Caco-2 (cell line): ENCODE measurements around the gene FBXW4. TPM values are rescaled to one million over a fixed set of nuclear protein-coding genes. Genes with fewer than 3 reads are reported as not detected.

Experiments used
- BruUV-seq: library from RNA; stranded (reverse); fragments of 400-500 nt; replicated peaks from 2 replicates; lab custom pipeline; 2021; lab: Mats Ljungman, UMichigan
- CTCF ChIA-PET: fragments of 300-600 bp; sonication (Branson Sonifier 250); formaldehyde crosslinking; loops from one replicate; lab custom pipeline; 2022; ENCODE audit warnings: antibody characterized with exemption; lab: Charles Lee
- POLR2A ChIA-PET: fragments of 300-600 bp; sonication (Branson Sonifier 250); formaldehyde crosslinking; loops from one replicate; lab custom pipeline; 2022; ENCODE audit warnings: antibody characterized with exemption; lab: Charles Lee
- DNase-seq, 2 experiments: peaks; one replicate each; pipeline versions ENCODE4 v3.0.0 to v3.0.0-alpha.2; 2020 to 2022
- H3K27me3 ChIP-seq: replicated peaks from 2 replicates; pipeline ENCODE4 v1.6.0; 2011; ENCODE audit warnings: low read length; ENCODE audit not compliant: control insufficient read depth, insufficient read depth
- H3K36me3 ChIP-seq: 2 replicates; pipeline ENCODE4 v1.5.1; 2011; ENCODE audit warnings: low read length; ENCODE audit not compliant: control insufficient read depth, insufficient read depth
- H3K4me1 ChIP-seq: fragments of 250-450 bp; sonication (Bioruptor Pico); 2 replicates; pipeline ENCODE4 v1.5.1; 2020; ENCODE audit warnings: mild to moderate bottlenecking
- H3K4me3 ChIP-seq: 2 replicates; pipeline ENCODE4 v1.5.1; 2011; ENCODE audit warnings: low read depth, mild to moderate bottlenecking, control low read depth, low read length
- H3K9me3 ChIP-seq: fragments of 250-450 bp; sonication (Bioruptor Pico); 2 replicates; pipeline ENCODE4 v1.5.1; 2020; ENCODE audit warnings: mild to moderate bottlenecking, moderate library complexity
- H3K27ac Mint-ChIP-seq: one replicate; pipeline ENCODE4 v1.8.0; 2022; ENCODE audit warnings: mixed read lengths; ENCODE audit not compliant: unreplicated experiment
- H3K27me3 Mint-ChIP-seq: one replicate; pipeline ENCODE4 v1.8.0; 2022; ENCODE audit warnings: mixed read lengths; ENCODE audit not compliant: insufficient read depth, unreplicated experiment
- H3K36me3 Mint-ChIP-seq: one replicate; pipeline ENCODE4 v1.8.0; 2022; ENCODE audit warnings: mild to moderate bottlenecking, mixed read lengths; ENCODE audit not compliant: insufficient read depth, unreplicated experiment
- H3K4me1 Mint-ChIP-seq: one replicate; pipeline ENCODE4 v1.8.0; 2022; ENCODE audit warnings: low read depth, mixed read lengths; ENCODE audit not compliant: unreplicated experiment
- H3K4me3 Mint-ChIP-seq: one replicate; pipeline ENCODE4 v1.8.0; 2022; ENCODE audit warnings: mild to moderate bottlenecking, moderate library complexity, mixed read lengths; ENCODE audit not compliant: unreplicated experiment
- H3K9me3 Mint-ChIP-seq: one replicate; pipeline ENCODE4 v1.8.0; 2022; ENCODE audit warnings: mixed read lengths; ENCODE audit not compliant: unreplicated experiment
- CTCF ChIP-seq, 2 experiments: fragments of 200-600 bp in 1 of 2; IDR thresholded peaks; 1 replicate in 1 of 2; 2 replicates in 1 of 2; pipeline versions ENCODE4 v1.5.1 to v1.8.0; 2011 to 2022; ENCODE audit warnings: antibody characterized with exemption in 1 of 2, control low read depth in 1 of 2, inconsistent platforms in 1 of 2, low read depth in 1 of 2, low read length in 1 of 2, mild to moderate bottlenecking in 1 of 2, moderate library complexity in 1 of 2; ENCODE audit not compliant: insufficient read depth in 1 of 2, severe bottlenecking in 1 of 2, unreplicated experiment in 1 of 2
- intact Hi-C: fragments of 100-400 bp; cut with micrococcal nuclease; formaldehyde crosslinking; loops from one replicate; pipeline ENCODE4 v1.10.0; 2022; ENCODE audit not compliant: unreplicated experiment
- total RNA-seq: library from RNA; stranded (reverse); gene quantifications from 2 replicates; pipeline ENCODE4 v1.2.3, GENCODE V29; 2022

Gene FBXW4
- total RNA-seq, 1 experiment from 2014 or later = 44.0 TPM

- Histone ChIP-seq H3K4me3 (no peak overlapping the region), H3K9me3 (no peaks in the 10 kb centered on the region), H3K4me1 (no peaks in the 10 kb centered on the region), H3K27me3 (no peaks in the 10 kb centered on the region), H3K36me3 (no peaks in the 10 kb centered on the region)
- intact Hi-C loops = no loop called here
- Mint-ChIP-seq H3K27me3 (no peaks in the 10 kb centered on the region), H3K4me1 (no peaks in the 10 kb centered on the region), H3K9me3 (no peaks in the 10 kb centered on the region), H3K4me3 (no peak overlapping the region), H3K27ac (no peak overlapping the region), H3K36me3 (peaks cover 14% of the 10 kb centered on the region)
- BruUV-seq = no TSS peak
- ChIA-PET CTCF (interaction anchor here (0.6 to 0.9 kb wide), 3 partner anchors 26 to 507 kb away, joined by 3 to 10 read pairs (median 3); no protein-coding TSS in a partner anchor), POLR2A (interaction anchor here (0.9 kb wide), 1 partner anchor 12 kb away, joined by 4 read pairs; the partner anchor contains the start of genes DPCD and POLL)
- DNase-seq = no peak
- TF ChIP-seq CTCF (IDR thresholded peaks at IDR 0.05; ENCODE audit: insufficient read depth in 1 of 2, low read depth in 1 of 2, low read length in 1 of 2, severe bottlenecking in 1 of 2, unreplicated experiment in 1 of 2) = no peak
These were observed 118.6 kb downstream of the FBXW4 start for GRCh38 chr10:101576211-101576863.

GRCh38 chr10:101575580-101576210 is 119.3 kb downstream of the FBXW4 start:
- BruUV-seq = no TSS peak
- no peak for TF ChIP-seq CTCF (IDR thresholded peaks at IDR 0.05; ENCODE audit: insufficient read depth in 1 of 2, low read depth in 1 of 2, low read length in 1 of 2, severe bottlenecking in 1 of 2, unreplicated experiment in 1 of 2)
- DNase-seq = no peak

GRCh38 chr10:101575091-101575490 is 119.9 kb downstream of the FBXW4 start:
- H3K27me3 Mint-ChIP-seq = no peaks in the 10 kb centered on the region
- no peaks in the 10 kb centered on the region for H3K27me3 ChIP-seq
- TF ChIP-seq CTCF (IDR thresholded peaks at IDR 0.05; ENCODE audit: insufficient read depth in 1 of 2, low read depth in 1 of 2, low read length in 1 of 2, severe bottlenecking in 1 of 2, unreplicated experiment in 1 of 2) = no peak
- H3K27ac Mint-ChIP-seq = no peak overlapping the region
- no peaks in the 10 kb centered on the region for H3K4me1 Mint-ChIP-seq
- peaks cover 6% of the 10 kb centered on the region; the same call in 1 of the 2 replicates for H3K4me1 ChIP-seq
- ChIA-PET CTCF (no interaction called here), POLR2A (interaction anchor here (0.9 kb wide), 1 partner anchor 13 kb away, joined by 4 read pairs; the partner anchor contains the start of genes DPCD and POLL)
- no peak overlapping the region for H3K4me3 ChIP-seq
- H3K36me3 Mint-ChIP-seq = peaks cover 14% of the 10 kb centered on the region
- intact Hi-C loops = no loop called here
- H3K9me3 Mint-ChIP-seq = no peaks in the 10 kb centered on the region
- H3K4me3 Mint-ChIP-seq = no peak overlapping the region
- DNase-seq = no peak
- H3K9me3 ChIP-seq = no peaks in the 10 kb centered on the region
- no TSS peak for BruUV-seq
- H3K36me3 ChIP-seq = no peaks in the 10 kb centered on the region

More at GRCh38 chr10:101575580-101576210, 119.3 kb downstream of the FBXW4 start:
- Mint-ChIP-seq H3K9me3 (no peaks in the 10 kb centered on the region), H3K4me3 (no peak overlapping the region), H3K27me3 (no peaks in the 10 kb centered on the region), H3K27ac (no peak overlapping the region), H3K36me3 (peaks cover 14% of the 10 kb centered on the region), H3K4me1 (no peaks in the 10 kb centered on the region)
- Histone ChIP-seq H3K4me3 (no peak overlapping the region), H3K4me1 (peaks cover 3% of the 10 kb centered on the region; the same call in 1 of the 2 replicates), H3K36me3 (no peaks in the 10 kb centered on the region), H3K27me3 (no peaks in the 10 kb centered on the region), H3K9me3 (no peaks in the 10 kb centered on the region)
- POLR2A ChIA-PET = interaction anchor here (0.9 kb wide), 1 partner anchor 12 kb away, joined by 4 read pairs; the partner anchor contains the start of genes DPCD and POLL
- intact Hi-C loops = no loop called here
- CTCF ChIA-PET = interaction anchor here (0.6 to 0.9 kb wide), 3 partner anchors 27 to 506 kb away, joined by 3 to 10 read pairs (median 3); no protein-coding TSS in a partner anchor
